Measurements from ENCODE around the gene NUP58.

GRCh38 chr13:25252225-25252624 lies 49.2 kb upstream of the NUP58 start:
- TF ChIP-seq CTCF (IDR thresholded peaks at IDR 0.05 in 2 of 3, conservative IDR thresholded peaks at IDR 0.05 in 1 of 3; ENCODE audit: borderline replicate concordance in 1 of 3, insufficient read depth in 1 of 3, low read depth in 2 of 3, low read length in 2 of 3) (no peak), YY1 (IDR thresholded peaks at IDR 0.05; ENCODE audit: extremely low read depth, insufficient replicate concordance, low read depth, low read length) (no peak), SRF (IDR thresholded peaks at IDR 0.05; ENCODE audit: low read depth) (no peak)

Measured in HCT116 (cell line).